SIG-M5 treated with dmso at 0.1 percent for 504 hours (cell line): ENCODE data around the gene MAP10.
A peak's percentile ranks its signal among the peaks of the same experiment; 100 is the strongest.

ENCODE experiments used
- DNase-seq: peaks from one replicate; lab custom pipeline; 2025; ENCODE audit not compliant: unreplicated experiment; lab: John Stamatoyannopoulos, UW

The MAP10 gene

GRCh38 chr1:232795497-232796053, 9.6 kb upstream of the MAP10 start:
- DNase-seq, result no peak

GRCh38 chr1:232797856-232798510, 7.2 kb upstream of the MAP10 start:
- no peak for DNase-seq

GRCh38 chr1:232798920-232799319, 6.3 kb upstream of the MAP10 start:
- no peak for DNase-seq

DNA sequence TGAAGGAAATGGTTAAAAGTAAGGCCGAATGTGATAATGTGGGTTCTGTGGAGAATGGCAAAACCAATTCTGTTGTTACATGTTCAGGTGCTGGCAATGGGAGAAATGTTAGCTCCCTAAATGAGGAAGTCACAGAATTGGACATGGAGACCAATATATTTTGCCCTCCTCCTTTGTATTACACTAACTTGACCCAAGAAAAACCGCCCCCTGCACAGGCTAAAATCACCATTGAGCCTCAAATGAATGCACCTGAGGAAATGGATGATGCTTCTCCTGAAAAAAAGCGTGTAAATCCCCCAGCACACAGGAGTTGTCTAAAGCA, 932 bp downstream of the MAP10 start:
- DNase-seq, result no peak

DNA sequence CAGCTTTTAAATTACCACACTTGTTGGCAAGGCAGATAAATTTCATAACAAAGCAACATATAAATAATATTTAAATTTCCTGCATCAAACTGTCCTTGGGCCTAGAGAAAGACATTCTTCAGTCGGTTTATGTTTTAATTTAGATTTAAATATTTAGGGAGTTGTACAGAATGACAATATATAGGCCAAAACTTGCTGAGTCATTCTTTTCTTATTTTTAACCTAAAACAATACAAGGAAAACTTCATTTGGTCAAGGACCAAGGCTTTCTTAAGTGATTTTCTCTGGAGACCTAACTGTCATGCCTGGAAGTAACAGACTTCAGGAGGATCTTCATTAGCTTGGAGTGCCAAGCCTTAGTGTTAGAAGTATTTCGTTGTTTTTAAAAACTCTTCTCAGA, 5.6 kb downstream of the MAP10 start:
- no peak for DNase-seq

GRCh38 chr1:232812560-232812959, 7.3 kb downstream of the MAP10 start:
- DNase-seq, result no peak

GRCh38 chr1:232813097-232813496, 7.9 kb downstream of the MAP10 start:
- DNase-seq, result no peak

- DNase-seq, result peak; percentile 4
These were observed 8.5 kb downstream of the MAP10 start for GRCh38 chr1:232813760-232814159.

- DNase-seq, result no peak
These were observed 11.1 kb downstream of the MAP10 start for GRCh38 chr1:232816324-232816723.

- DNase-seq, result no peak
These were observed 12.8 kb downstream of the MAP10 start for GRCh38 chr1:232818040-232818439.

- DNase-seq, result no peak
These were observed 15.2 kb downstream of the MAP10 start for GRCh38 chr1:232820431-232820830.

DNA sequence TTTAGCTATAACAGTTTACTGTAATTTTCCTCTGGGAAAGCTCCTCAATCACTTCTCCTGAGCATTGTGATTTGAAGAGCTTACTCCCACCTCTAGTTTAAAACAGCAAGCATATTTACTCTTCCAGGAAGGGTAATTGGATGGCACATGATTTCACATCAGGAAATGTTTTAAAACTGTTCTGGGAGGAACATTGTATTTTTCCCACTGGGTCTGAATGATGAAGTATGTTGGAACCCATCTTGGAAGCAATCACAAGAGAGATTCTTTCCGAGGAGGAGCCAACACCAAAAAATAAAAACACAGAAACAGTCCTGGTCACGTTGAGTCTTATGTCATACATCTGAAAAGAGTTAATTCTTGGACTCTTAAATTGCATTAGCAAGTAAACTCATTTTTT, 17.3 kb downstream of the MAP10 start:
- DNase-seq, result no peak

DNA sequence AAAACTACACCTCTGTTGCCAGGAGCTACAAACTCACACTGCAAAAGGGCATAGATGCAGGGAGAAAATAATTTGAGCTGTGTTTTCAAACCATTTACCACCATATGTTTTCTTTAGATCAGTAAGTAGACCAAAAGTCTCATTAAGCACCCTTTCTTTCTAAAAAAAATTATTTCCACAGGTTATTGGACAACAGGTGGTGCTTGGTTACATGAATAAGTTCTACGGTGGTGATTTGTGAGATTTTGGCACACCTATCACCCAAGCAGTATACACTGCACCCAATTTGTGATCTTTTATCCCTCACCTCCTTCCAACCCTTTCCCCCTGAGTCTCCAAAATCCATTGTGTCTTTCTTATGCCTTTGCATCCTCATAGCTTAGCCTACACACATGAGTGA, 21.1 kb downstream of the MAP10 start:
- DNase-seq, result no peak

GRCh38 chr1:232830661-232831060, 25.4 kb downstream of the MAP10 start:
- no peak for DNase-seq

- no peak for DNase-seq
These were observed 26.7 kb downstream of the MAP10 start for GRCh38 chr1:232831895-232832294.

- no peak for DNase-seq
These were observed 28.9 kb downstream of the MAP10 start for GRCh38 chr1:232834066-232834465.

DNA sequence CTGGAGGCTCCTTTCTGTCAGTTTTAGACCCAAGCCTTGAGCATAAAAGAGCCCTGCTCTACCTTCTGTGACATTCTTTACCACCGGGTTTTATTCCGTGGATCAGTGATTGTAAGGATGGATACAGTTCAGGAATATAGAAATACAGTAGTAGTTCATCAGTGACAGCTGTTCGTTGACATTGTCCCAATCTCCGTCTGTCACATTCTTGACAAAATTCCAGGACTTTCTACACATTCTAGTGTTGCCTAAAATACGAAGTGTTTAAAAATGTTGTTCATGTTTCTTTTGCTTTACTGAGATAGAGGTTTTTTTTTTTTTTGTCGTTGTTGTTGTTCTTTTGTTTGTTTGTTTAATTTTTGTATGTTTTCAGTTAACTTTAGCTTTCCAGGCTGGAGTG, 29.9 kb downstream of the MAP10 start:
- DNase-seq, result no peak

- DNase-seq, result no peak
These were observed 31.9 kb downstream of the MAP10 start for GRCh38 chr1:232837087-232837486.

DNA sequence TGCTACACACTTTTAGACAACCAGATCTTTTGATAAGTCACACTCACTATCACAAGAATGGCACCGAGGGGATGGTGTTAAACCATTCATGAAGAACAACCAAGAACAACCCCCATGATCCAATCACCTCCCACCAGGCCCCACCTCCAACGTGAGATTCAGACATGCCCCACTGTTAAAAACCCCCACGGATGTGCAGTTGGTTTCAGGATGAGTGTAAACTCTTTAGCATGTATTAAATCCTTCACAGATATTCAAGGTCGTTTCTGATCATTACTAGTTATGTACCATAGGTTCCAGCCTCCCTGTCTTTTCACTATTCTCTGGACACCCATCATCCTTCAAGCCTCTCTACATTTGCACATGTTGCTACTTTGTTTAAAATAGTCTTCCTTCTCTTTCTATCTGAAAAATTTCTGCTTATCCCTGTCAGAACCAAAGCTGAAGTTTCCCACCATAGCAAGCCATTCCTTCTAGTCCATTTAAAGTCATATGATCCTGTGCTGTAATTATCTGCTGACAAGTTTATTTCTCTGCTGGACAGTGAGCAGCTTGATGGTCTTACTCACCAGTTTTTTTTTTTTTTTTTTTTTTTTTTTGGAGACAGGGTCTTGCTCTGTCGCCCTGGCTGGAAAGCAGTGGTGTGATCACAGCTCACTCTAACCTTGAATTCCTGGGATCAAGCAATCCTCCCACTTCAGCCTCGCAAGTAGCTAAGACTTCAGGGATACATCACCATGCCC, 36.8 kb downstream of the MAP10 start:
- DNase-seq, result no peak

GRCh38 chr1:232844791-232845190, 39.6 kb downstream of the MAP10 start:
- DNase-seq, result no peak

GRCh38 chr1:232845406-232845955, 40.3 kb downstream of the MAP10 start:
- no peak for DNase-seq

- DNase-seq, result no peak
These were observed 46.3 kb downstream of the MAP10 start for GRCh38 chr1:232851532-232851931.
